ENCODE results near the gene ASB13.
"Not testable (repeated sequence)": the region's sequence is repeated elsewhere in the genome, so short reads cannot be mapped to it uniquely, and the experiment has no call there.

ASB13 gene

DNA sequence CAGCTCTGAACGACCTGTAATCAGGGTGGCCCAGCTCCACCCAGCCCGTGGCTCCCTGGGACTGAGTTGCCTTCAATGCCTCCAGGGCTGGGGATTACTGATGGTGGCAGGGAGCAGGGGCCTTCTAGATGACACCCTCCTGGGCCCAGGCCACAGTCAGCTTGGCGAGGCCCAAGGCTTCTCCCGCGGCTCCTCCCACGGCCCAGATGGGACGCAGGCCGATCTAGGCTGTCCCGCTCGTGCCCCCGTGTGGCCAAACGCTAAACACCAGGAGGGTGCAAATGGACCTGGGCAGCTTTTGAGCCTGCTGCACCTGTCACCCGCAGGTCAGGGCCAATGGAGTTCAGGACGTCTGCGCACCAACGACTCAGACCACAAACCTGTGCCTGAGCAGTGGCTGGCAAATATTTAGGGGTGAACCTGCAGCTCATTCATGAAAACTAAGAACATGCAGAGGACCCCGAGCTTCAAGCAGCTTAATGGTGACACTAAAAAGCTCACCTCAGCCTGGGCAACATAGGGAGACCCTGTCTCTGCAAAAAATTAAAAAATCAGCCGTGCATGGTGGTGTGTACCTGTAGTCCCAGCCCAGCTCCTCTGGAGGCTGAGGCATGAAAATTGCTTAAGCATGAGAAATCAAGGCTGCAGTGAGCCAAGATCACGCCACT lies 43.2 kb downstream of the ASB13 start:
- DNase-seq (ENCODE audit: low read depth) = peak; percentile 53

- DNase-seq (ENCODE audit: low read depth) = no peak
Measured at GRCh38 chr10:5622186-5622960, 44.0 kb downstream of the ASB13 start.

GRCh38 chr10:5621371-5621770 lies 45.0 kb downstream of the ASB13 start:
- not testable (repeated sequence) for DNase-seq (ENCODE audit: low read depth)

- DNase-seq (ENCODE audit: low read depth) = no peak
Measured at GRCh38 chr10:5620966-5621365, 45.4 kb downstream of the ASB13 start.

- DNase-seq (ENCODE audit: low read depth) = no peak
Measured at GRCh38 chr10:5620223-5620721, 46.1 kb downstream of the ASB13 start.

GRCh38 chr10:5619362-5620211 lies 46.8 kb downstream of the ASB13 start:
- DNase-seq (ENCODE audit: low read depth) = no peak

GRCh38 chr10:5618829-5619228 lies 47.6 kb downstream of the ASB13 start:
- DNase-seq (ENCODE audit: low read depth) = no peak

GRCh38 chr10:5618042-5618441 lies 48.4 kb downstream of the ASB13 start:
- no peak for DNase-seq (ENCODE audit: low read depth)

- no peak for DNase-seq (ENCODE audit: low read depth)
Measured at GRCh38 chr10:5617521-5617920, 48.9 kb downstream of the ASB13 start.

GRCh38 chr10:5616836-5617235 lies 49.6 kb downstream of the ASB13 start:
- no peak for DNase-seq (ENCODE audit: low read depth)

- DNase-seq (ENCODE audit: low read depth) = no peak
Measured at GRCh38 chr10:5616046-5616445, 50.3 kb downstream of the ASB13 start.

- DNase-seq (ENCODE audit: low read depth) = no peak
Measured at GRCh38 chr10:5615316-5615715, 51.1 kb downstream of the ASB13 start.

DNA sequence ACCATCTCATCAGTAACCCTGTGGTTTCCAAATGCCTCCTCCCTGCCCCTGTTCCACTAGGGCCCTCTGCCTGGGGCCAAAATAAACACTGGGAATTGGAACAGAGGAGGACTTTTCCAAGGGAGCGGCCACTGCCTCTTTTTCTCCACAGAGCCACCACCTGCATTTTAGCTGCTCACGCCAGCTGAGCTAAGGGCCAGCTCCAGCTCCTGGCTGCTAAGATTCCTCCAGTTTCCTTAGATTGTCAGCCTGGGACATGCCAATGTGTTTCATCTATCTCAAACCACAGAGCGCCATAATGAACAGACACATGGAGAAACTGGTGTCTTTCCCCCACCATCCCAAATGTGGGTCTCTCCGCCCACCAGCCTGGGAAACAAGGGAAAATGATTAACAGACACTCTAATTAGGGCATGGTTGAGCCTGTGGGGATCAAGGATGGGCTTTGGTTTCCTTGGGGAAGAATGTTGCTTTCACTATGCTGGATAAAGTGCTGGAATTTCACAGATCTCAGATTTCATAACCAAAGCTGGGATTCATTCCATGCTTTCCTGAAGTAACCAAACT lies 52.2 kb downstream of the ASB13 start:
- no peak for DNase-seq (ENCODE audit: low read depth)

- no peak for DNase-seq (ENCODE audit: low read depth)
Measured at GRCh38 chr10:5613481-5614154, 52.8 kb downstream of the ASB13 start.

DNA sequence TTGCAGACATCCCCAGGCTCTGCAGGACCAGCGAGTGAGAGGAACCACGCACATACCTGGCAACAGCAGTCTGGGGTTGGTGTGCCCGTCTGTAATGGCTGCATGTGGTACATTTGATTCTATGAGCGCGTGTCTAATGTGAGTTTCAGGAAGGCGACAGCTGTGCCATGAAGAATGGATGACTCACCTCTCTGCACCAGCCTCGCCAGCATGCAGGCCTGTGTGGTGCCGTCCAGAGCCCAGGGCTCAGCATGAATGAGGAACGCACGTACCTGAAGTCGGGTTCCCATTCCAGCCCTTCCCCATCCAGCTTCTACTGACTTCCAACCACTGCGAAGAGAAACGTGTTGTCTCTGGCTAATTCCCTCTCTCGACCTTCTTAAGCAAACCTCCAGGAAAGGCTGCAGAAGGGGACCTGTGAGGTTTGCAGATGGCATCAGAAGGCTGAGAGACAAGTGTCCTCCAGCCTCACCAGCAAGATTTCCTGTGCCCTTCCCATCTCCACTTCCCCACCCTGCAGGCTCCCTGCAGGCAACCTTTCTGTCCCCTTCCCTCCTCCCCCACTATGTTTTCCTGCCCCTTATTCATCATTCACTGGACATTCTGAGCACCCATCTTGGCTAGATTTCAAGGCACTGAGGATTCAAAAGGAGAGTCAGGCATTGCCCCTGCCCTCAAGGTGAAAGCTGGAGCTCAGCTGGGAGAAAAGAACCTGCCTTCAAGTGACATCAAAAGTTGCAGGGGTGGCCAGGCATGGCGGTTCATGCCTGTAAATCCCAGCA lies 54.3 kb downstream of the ASB13 start:
- no peak for DNase-seq (ENCODE audit: low read depth)

DNA sequence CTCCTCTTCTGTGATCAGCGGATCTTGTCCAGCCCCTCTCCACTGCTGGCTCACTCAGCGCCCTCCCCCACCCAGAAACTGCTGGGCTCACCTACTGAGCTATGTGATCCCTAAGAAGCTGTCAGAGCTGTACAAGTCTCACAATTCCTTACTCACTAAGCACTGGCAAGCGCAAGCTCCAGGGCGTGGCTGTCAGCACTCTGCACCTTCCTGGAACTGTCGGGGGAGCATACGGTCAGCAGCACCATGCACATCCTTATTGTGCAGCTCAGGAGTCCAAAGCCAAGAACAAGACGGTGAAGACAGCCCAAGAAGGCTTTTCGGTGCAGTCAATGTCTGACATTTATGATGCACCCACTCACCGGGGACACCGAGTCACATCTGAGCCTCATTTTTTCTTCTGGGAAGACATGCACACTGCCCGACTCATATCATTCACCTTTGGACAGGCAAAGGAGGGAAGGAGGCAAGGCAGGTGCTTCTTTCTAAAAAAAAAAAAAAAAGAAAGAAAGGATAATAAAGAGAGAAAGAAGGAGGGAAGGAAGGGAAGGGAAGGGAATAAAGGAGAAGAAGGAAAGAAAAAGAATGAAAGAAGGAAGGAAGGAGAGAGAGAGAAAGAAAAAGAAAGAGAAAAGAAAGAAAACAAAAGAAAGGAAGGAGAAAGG lies 56.3 kb downstream of the ASB13 start:
- no peak for DNase-seq (ENCODE audit: low read depth)

- DNase-seq (ENCODE audit: low read depth) = no peak
Measured at GRCh38 chr10:5608608-5609220, 57.7 kb downstream of the ASB13 start.

GRCh38 chr10:5607594-5607993 lies 58.8 kb downstream of the ASB13 start:
- DNase-seq (ENCODE audit: low read depth) = no peak

DNA sequence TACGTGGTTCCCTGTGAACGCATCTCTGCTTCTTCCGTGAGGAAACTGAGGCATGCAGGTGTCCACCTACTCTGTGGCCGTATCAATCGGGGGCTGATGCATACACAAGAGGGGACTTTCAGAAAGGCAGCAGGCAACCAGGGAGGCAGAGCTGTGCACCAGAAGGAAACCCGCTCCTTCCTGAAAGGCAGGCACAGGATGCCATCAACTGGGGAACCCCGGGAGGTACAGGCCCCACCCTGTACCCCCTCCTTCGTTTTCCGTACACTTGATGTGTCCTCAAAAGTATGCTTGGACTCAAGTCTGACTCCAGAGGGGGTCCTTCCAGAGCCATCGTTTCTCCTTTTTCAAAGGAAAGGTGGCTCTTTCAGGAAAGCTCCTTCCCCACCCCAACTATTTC lies 59.5 kb downstream of the ASB13 start:
- no peak for DNase-seq (ENCODE audit: low read depth)

DNA sequence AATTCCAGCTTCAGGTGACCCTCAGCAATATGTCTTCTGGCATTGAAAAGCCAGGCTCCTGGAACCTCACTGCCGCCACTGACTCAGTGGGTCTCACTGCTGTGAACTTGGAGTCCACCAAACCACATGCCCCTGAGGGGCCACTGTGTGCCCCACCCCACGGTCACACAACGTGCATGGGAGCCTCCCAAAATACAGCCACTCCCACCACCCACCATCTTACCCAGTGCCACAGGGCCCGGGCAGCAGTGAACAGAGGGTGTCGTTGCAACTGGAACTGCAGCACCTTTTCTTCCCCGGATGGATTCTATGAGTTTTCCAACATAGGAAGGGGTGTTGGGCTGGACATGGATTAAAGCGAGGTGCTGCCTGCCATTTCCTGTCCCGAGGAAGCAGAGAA lies 60.1 kb downstream of the ASB13 start:
- DNase-seq (ENCODE audit: low read depth) = no peak
